BJ (cell line): ENCODE results near the gene GSG1L. TPM values are rescaled to one million over a fixed set of nuclear protein-coding genes. Genes with fewer than 3 reads are reported as not detected.
"Not testable (repeated sequence)": the region's sequence is repeated elsewhere in the genome, so short reads cannot be mapped to it uniquely, and the experiment has no call there.

Experiments
- CTCF ChIA-PET: fragments of 350-600 bp; formaldehyde crosslinking; extraction: SDS; loops from one replicate; lab custom pipeline; 2021; ENCODE audit warnings: antibody characterized with exemption, inconsistent platforms; lab: Yijun Ruan, JAX
- POLR2A ChIA-PET: fragments of 300-600 bp; sonication (Branson Sonifier 250); formaldehyde crosslinking; extraction: SDS; loops from one replicate; lab custom pipeline; 2021; ENCODE audit warnings: antibody characterized with exemption; lab: Charles Lee
- DNase-seq: peaks from one replicate; pipeline ENCODE4 v3.0.0-alpha.2; 2011; ENCODE audit warnings: low read depth
- H3K27me3 ChIP-seq: 2 replicates; pipeline ENCODE4 v1.6.0; 2011; ENCODE audit warnings: low read length; ENCODE audit not compliant: control insufficient read depth, insufficient read depth
- H3K36me3 ChIP-seq: 2 replicates; pipeline ENCODE4 v1.5.1; 2011; ENCODE audit warnings: low read length; ENCODE audit not compliant: control insufficient read depth, insufficient read depth
- H3K4me3 ChIP-seq: 2 replicates; pipeline ENCODE4 v1.5.1; 2011; ENCODE audit warnings: low read depth, mild to moderate bottlenecking, control low read depth, low read length
- polyA plus RNA-seq: library from polyadenylated mRNA; depleted of rRNA; stranded (reverse); fragments of >200 nt; gene quantifications from 2 replicates; pipeline ENCODE4 v1.2.3, GENCODE V29; 2011
- TF ChIP-seq, protein P1 (sequence below): IDR thresholded peaks from 2 replicates; pipeline ENCODE4 v1.5.1; 2011; ENCODE audit warnings: low read depth, mild to moderate bottlenecking, control low read depth, inconsistent platforms, low read length, moderate library complexity; ENCODE audit not compliant: insufficient read depth

Gene GSG1L
- polyA plus RNA-seq, 1 experiment: not detected

GRCh38 chr16:27746076-27746855 is 317.2 kb downstream of the GSG1L start:
- H3K36me3 ChIP-seq: peaks cover 6% of the 10 kb centered on the region
- CTCF ChIA-PET: interaction anchor here (1.1 kb wide), 1 partner anchor 33 kb away, joined by 3 read pairs; no protein-coding TSS in a partner anchor

GRCh38 chr16:27745348-27745747 is 318.2 kb downstream of the GSG1L start:
- Histone ChIP-seq H3K27me3 (no peaks in the 10 kb centered on the region), H3K4me3 (no peak overlapping the region), H3K36me3 (peaks cover 9% of the 10 kb centered on the region)
- CTCF ChIA-PET: no interaction called here
- TF ChIP-seq, protein P1, sequence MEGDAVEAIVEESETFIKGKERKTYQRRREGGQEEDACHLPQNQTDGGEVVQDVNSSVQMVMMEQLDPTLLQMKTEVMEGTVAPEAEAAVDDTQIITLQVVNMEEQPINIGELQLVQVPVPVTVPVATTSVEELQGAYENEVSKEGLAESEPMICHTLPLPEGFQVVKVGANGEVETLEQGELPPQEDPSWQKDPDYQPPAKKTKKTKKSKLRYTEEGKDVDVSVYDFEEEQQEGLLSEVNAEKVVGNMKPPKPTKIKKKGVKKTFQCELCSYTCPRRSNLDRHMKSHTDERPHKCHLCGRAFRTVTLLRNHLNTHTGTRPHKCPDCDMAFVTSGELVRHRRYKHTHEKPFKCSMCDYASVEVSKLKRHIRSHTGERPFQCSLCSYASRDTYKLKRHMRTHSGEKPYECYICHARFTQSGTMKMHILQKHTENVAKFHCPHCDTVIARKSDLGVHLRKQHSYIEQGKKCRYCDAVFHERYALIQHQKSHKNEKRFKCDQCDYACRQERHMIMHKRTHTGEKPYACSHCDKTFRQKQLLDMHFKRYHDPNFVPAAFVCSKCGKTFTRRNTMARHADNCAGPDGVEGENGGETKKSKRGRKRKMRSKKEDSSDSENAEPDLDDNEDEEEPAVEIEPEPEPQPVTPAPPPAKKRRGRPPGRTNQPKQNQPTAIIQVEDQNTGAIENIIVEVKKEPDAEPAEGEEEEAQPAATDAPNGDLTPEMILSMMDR: no peak
- POLR2A ChIA-PET: no interaction called here
- DNase-seq: no peak

More at GRCh38 chr16:27746076-27746855, 317.2 kb downstream of the GSG1L start:
- DNase-seq: no peak
- no peaks in the 10 kb centered on the region for H3K27me3 ChIP-seq
- POLR2A ChIA-PET: no interaction called here
- TF ChIP-seq, protein P1: no peak
- no peak overlapping the region for H3K4me3 ChIP-seq

DNA sequence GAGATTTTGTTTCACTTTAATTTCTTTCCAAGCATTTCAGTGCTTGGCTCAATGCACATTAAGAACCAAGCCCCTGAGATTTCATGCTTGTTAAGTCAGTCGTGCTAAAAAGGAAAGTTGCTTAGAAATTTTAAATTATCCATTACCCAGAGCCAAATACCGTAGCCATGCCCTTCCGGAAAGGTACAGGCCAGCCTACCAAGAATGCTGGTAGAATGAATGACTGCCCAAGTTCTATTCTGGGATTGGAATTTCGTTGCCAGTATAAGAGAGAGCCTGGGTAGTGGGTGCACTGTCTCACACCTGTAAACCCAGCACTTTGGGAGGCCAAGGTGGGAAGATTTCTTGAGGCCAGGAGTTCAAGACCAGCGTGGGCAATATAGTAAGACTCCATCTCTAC is 319.6 kb downstream of the GSG1L start:
- DNase-seq: no peak
- POLR2A ChIA-PET: no interaction called here
- TF ChIP-seq, protein P1: no peak
- peaks cover 7% of the 10 kb centered on the region for H3K36me3 ChIP-seq
- no peak overlapping the region for H3K4me3 ChIP-seq
- CTCF ChIA-PET: no interaction called here
- no peaks in the 10 kb centered on the region for H3K27me3 ChIP-seq

- POLR2A ChIA-PET, H3K4me3 ChIP-seq, H3K36me3 ChIP-seq, DNase-seq, CTCF ChIA-PET, H3K27me3 ChIP-seq: not testable (repeated sequence)
Observed at GRCh38 chr16:27743001-27743400, 320.5 kb downstream of the GSG1L start.

GRCh38 chr16:27742333-27742732 is 321.2 kb downstream of the GSG1L start:
- TF ChIP-seq, protein P1: no peak
- H3K36me3 ChIP-seq: peaks cover 7% of the 10 kb centered on the region
- ChIA-PET CTCF (no interaction called here), POLR2A (no interaction called here)
- H3K4me3 ChIP-seq: no peak overlapping the region
- DNase-seq: no peak
- H3K27me3 ChIP-seq: no peaks in the 10 kb centered on the region
